Lower lobe of right lung (tissue), 2 donors: ENCODE results near the gene SLC35F3. TPM values are rescaled to one million over a fixed set of nuclear protein-coding genes. Genes with fewer than 3 reads are reported as not detected.

Experiments used
- ATAC-seq, 2 donors: fragments of 200-7000 bp; cut with Tn5 transposase; one replicate each; pipeline ENCODE4 v1.9.1; 2020 to 2022; ENCODE audit warnings: mild to moderate bottlenecking in 2 of 2, moderate library complexity in 2 of 2
- DNase-seq: peaks from one replicate; pipeline ENCODE4 v3.0.0-alpha.2; 2020
- H3K27ac ChIP-seq: fragments of 200-600 bp; one replicate; pipeline ENCODE4 v1.8.0; 2022
- H3K27me3 ChIP-seq: fragments of 200-600 bp; one replicate; pipeline ENCODE4 v1.8.0; 2022; ENCODE audit warnings: low read depth
- H3K36me3 ChIP-seq: fragments of 200-600 bp; one replicate; pipeline ENCODE4 v1.8.0; 2022; ENCODE audit warnings: mild to moderate bottlenecking
- H3K4me1 ChIP-seq: fragments of 200-600 bp; one replicate; pipeline ENCODE4 v1.8.0; 2022
- H3K4me3 ChIP-seq: fragments of 200-600 bp; one replicate; pipeline ENCODE4 v1.8.0; 2022; ENCODE audit warnings: mild to moderate bottlenecking
- H3K9me3 ChIP-seq: fragments of 200-600 bp; one replicate; pipeline ENCODE4 v1.8.0; 2022
- intact Hi-C: fragments of 100-400 bp; cut with DNase I; formaldehyde crosslinking; loops from one replicate; pipeline ENCODE4 v1.11.0; 2022
- total RNA-seq: library from RNA; stranded (reverse); fragmentation: NEBNext Ultra II Directional; extraction: Animal tissue kit (Norgen Biotek cat#: 25700); gene quantifications from one replicate; pipeline ENCODE4 v1.2.1, GENCODE V29; 2021
- TF ChIP-seq, protein P1 (sequence below): fragments of 200-600 bp; IDR thresholded peaks from one replicate; pipeline ENCODE4 v1.8.0; 2022; ENCODE audit warnings: antibody characterized with exemption, mild to moderate bottlenecking
- donor health status: DM: no; HTN: yes; CAD: no; lungs with severe emphysema.

The SLC35F3 gene
- total RNA-seq, 1 donor from 2014 or later: 0.41 TPM

GRCh38 chr1:234311414-234311813 lies 406.9 kb downstream of the SLC35F3 start:
- intact Hi-C loops: no loop called here
- Histone ChIP-seq H3K27me3 (no peaks in the 10 kb centered on the region), H3K4me3 (no peak overlapping the region), H3K4me1 (peaks cover 4% of the 10 kb centered on the region), H3K9me3 (no peaks in the 10 kb centered on the region), H3K27ac (no peak overlapping the region), H3K36me3 (no peaks in the 10 kb centered on the region)
- TF ChIP-seq, protein P1, sequence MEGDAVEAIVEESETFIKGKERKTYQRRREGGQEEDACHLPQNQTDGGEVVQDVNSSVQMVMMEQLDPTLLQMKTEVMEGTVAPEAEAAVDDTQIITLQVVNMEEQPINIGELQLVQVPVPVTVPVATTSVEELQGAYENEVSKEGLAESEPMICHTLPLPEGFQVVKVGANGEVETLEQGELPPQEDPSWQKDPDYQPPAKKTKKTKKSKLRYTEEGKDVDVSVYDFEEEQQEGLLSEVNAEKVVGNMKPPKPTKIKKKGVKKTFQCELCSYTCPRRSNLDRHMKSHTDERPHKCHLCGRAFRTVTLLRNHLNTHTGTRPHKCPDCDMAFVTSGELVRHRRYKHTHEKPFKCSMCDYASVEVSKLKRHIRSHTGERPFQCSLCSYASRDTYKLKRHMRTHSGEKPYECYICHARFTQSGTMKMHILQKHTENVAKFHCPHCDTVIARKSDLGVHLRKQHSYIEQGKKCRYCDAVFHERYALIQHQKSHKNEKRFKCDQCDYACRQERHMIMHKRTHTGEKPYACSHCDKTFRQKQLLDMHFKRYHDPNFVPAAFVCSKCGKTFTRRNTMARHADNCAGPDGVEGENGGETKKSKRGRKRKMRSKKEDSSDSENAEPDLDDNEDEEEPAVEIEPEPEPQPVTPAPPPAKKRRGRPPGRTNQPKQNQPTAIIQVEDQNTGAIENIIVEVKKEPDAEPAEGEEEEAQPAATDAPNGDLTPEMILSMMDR: no peak
- DNase-seq (no peak), ATAC-seq (no peak)

- Histone ChIP-seq H3K27me3 (peaks cover 4% of the 10 kb centered on the region), H3K27ac (no peak overlapping the region), H3K4me3 (no peak overlapping the region), H3K36me3 (no peaks in the 10 kb centered on the region), H3K9me3 (no peaks in the 10 kb centered on the region), H3K4me1 (peaks cover 4% of the 10 kb centered on the region)
- DNase-seq (no peak), ATAC-seq (no peak)
- intact Hi-C loops: no loop called here
- TF ChIP-seq, protein P1: no peak
Observed at GRCh38 chr1:234313171-234313570, 408.7 kb downstream of the SLC35F3 start.

DNA sequence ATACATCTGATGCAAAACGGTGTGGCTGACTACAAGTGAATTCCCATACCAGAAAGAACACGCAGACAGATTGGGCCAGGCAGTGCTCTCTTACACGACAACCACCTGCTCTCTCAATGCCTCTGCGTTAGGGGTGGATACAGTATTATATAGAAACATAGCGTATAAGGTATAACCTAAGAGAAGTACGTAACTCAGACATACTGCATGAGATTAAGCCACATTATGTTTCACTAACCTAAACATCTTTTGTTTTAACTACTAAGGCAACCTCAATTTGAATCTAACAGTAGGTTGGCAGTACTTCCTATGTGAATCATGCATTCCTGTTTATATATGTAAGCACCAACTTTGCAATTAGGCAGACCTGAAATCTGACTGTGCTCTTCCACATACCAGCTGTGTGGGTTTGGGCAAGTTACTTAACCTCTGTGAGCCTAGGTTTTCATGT lies 410.6 kb downstream of the SLC35F3 start:
- ATAC-seq: no peak
- TF ChIP-seq, protein P1: no peak

GRCh38 chr1:234315588-234315987 lies 411.1 kb downstream of the SLC35F3 start:
- intact Hi-C loops: no loop called here
- Histone ChIP-seq H3K4me3 (no peak overlapping the region), H3K4me1 (no peaks in the 10 kb centered on the region), H3K27me3 (peaks cover 5% of the 10 kb centered on the region), H3K9me3 (no peaks in the 10 kb centered on the region), H3K36me3 (no peaks in the 10 kb centered on the region), H3K27ac (no peak overlapping the region)
- no peak for DNase-seq
- TF ChIP-seq, protein P1: no peak
- ATAC-seq: no peak

More for the DNA sequence above, 410.6 kb downstream of the SLC35F3 start:
- Histone ChIP-seq H3K9me3 (no peaks in the 10 kb centered on the region), H3K27me3 (peaks cover 5% of the 10 kb centered on the region), H3K27ac (no peak overlapping the region), H3K4me1 (peaks cover 3% of the 10 kb centered on the region), H3K36me3 (no peaks in the 10 kb centered on the region), H3K4me3 (no peak overlapping the region)
- intact Hi-C loops: no loop called here
- no peak for DNase-seq

DNA sequence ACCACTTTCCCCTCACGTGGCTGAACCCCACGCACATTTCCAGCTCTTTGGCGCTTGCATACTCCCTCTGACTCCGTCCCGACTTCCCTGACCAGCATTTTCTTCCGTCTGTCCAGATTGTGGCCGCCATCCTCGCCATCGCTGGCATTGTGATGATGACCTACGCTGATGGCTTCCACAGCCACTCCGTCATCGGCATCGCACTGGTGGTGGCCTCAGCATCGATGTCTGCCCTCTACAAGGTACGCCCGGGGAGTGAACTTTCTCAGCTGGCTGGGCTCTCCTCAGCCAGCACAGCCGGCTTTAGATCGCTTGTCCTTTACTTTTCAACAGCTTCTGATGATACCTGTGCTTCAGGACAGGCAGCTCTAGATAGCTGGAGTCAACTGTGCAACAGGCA lies 412.0 kb downstream of the SLC35F3 start:
- Histone ChIP-seq H3K36me3 (no peaks in the 10 kb centered on the region), H3K4me1 (no peaks in the 10 kb centered on the region), H3K27ac (no peak overlapping the region), H3K4me3 (no peak overlapping the region), H3K27me3 (peaks cover 9% of the 10 kb centered on the region), H3K9me3 (no peaks in the 10 kb centered on the region)
- DNase-seq: no peak
- ATAC-seq: no peak
- intact Hi-C loops: no loop called here
- TF ChIP-seq, protein P1: no peak

- no peak overlapping the region for H3K27ac ChIP-seq
- H3K27me3 ChIP-seq: peaks cover 9% of the 10 kb centered on the region
- no peaks in the 10 kb centered on the region for H3K9me3 ChIP-seq
- no peak for DNase-seq
- no peak for ATAC-seq
- H3K36me3 ChIP-seq: no peaks in the 10 kb centered on the region
- TF ChIP-seq, protein P1: no peak
- no peak overlapping the region for H3K4me3 ChIP-seq
- intact Hi-C loops: no loop called here
- no peaks in the 10 kb centered on the region for H3K4me1 ChIP-seq
Observed at GRCh38 chr1:234316937-234317336, 412.5 kb downstream of the SLC35F3 start.
